ENCODE measurements around the gene NLRC3. TPM values are rescaled to one million over a fixed set of nuclear protein-coding genes. Genes with fewer than 3 reads are reported as not detected.

NLRC3 gene
- total RNA-seq, 2 donors from 2014 or later, result 2.5 to 3.7 TPM

- Histone ChIP-seq H3K4me3 (no peak overlapping the region), H3K36me3 (peaks cover 3% of the 10 kb centered on the region), H3K9me3 (no peaks in the 10 kb centered on the region), H3K27me3 (replicated peaks; ENCODE audit: insufficient read depth) (no peaks in the 10 kb centered on the region), H3K4me1 (ENCODE audit: control insufficient read depth in 1 of 2, low read depth in 2 of 2) (no peaks in the 10 kb centered on the region), H3K27ac (no peak overlapping the region)
- DNase-seq (ENCODE audit: low spot score) (no peak), ATAC-seq (ENCODE audit: insufficient number of reproducible peaks, low FRiP score, low read depth) (no peak)
- TF ChIP-seq, protein P1, sequence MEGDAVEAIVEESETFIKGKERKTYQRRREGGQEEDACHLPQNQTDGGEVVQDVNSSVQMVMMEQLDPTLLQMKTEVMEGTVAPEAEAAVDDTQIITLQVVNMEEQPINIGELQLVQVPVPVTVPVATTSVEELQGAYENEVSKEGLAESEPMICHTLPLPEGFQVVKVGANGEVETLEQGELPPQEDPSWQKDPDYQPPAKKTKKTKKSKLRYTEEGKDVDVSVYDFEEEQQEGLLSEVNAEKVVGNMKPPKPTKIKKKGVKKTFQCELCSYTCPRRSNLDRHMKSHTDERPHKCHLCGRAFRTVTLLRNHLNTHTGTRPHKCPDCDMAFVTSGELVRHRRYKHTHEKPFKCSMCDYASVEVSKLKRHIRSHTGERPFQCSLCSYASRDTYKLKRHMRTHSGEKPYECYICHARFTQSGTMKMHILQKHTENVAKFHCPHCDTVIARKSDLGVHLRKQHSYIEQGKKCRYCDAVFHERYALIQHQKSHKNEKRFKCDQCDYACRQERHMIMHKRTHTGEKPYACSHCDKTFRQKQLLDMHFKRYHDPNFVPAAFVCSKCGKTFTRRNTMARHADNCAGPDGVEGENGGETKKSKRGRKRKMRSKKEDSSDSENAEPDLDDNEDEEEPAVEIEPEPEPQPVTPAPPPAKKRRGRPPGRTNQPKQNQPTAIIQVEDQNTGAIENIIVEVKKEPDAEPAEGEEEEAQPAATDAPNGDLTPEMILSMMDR (IDR thresholded peaks at IDR 0.05), result no peak
Observed at GRCh38 chr16:3579776-3580175, 2.6 kb upstream of the NLRC3 start.

DNA sequence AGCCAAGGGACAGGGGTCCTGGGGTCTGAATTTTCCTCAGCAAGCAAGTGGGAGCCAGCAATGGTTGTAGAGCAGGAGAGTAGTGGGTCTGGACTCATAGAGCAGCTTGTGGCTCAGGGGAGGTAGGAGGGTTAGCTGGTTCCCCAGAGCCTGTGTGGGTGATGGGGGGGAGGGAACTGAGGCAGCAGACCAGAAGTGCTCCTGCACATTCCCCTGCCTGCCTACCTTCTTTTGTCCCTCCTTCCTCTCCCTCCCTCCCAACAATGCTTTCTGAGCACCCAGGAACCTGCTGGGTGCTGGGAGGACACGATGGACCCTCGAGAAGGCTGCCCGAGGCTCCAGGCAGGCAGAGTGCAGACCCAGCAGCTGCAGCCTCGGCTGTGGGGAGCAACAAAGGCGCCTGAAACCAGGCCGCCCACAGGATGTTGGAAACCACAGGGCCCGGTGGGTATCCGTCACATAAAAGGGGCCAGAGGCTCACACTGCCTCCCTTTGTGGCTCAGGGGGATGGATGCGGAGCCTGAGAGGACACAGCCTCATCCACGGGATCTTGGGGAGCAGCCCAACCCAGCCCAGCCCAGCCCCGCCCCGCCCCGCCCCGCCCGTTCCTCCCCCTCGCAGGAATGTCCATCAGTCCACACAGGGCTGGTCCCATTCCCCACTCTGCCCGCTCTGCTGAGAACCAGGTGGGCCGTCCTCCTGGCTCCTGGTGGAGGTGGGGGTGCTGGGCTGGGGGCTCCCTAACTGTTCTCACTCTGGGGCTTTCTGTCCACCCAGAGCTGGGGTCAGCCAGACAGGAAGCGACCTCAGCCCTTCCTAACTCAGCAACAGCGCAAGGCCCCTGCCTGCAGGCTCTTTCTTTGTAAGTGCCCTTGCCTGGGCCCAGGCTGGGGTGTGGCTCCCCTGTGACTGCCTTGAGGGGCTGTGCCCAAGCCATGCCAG is 1.7 kb upstream of the NLRC3 start:
- no peak for DNase-seq (ENCODE audit: low spot score)
- H3K9me3 ChIP-seq, result no peaks in the 10 kb centered on the region
- no peaks in the 10 kb centered on the region for H3K27me3 ChIP-seq (replicated peaks; ENCODE audit: insufficient read depth)
- no peak overlapping the region for H3K27ac ChIP-seq
- H3K4me1 ChIP-seq (ENCODE audit: control insufficient read depth in 1 of 2, low read depth in 2 of 2), result no peaks in the 10 kb centered on the region
- ATAC-seq (ENCODE audit: insufficient number of reproducible peaks, low FRiP score, low read depth), result no peak
- no peaks in the 10 kb centered on the region for H3K36me3 ChIP-seq
- TF ChIP-seq, protein P1 (IDR thresholded peaks at IDR 0.05), result no peak
- no peak overlapping the region for H3K4me3 ChIP-seq

DNA sequence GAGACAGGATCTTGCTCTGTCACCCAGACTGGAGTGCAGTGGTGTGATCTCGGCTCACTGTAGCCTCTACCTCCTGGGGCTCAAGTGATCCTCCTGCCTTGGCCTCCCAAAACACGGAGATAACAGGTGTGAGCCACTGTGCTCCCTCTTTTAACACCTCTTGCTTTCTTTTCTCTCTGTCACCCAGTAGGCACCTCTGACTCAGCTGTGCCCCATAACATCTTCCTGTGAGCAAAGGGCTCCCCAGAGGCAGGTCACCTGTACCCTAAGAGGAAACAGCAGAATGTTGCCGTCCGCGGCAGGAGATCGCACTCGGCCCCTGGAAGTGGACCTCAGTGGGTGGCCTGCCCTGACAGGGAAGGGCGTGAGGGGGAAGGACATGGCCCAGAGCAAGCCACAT is 918 bp upstream of the NLRC3 start:
- Histone ChIP-seq H3K4me1 (ENCODE audit: control insufficient read depth in 1 of 2, low read depth in 2 of 2) (no peaks in the 10 kb centered on the region), H3K36me3 (no peaks in the 10 kb centered on the region), H3K4me3 (no peak overlapping the region), H3K27me3 (replicated peaks; ENCODE audit: insufficient read depth) (no peaks in the 10 kb centered on the region), H3K9me3 (no peaks in the 10 kb centered on the region), H3K27ac (no peak overlapping the region)
- no peak for ATAC-seq (ENCODE audit: insufficient number of reproducible peaks, low FRiP score, low read depth)
- TF ChIP-seq, protein P1 (IDR thresholded peaks at IDR 0.05), result no peak
- no peak for DNase-seq (ENCODE audit: low spot score)

DNA sequence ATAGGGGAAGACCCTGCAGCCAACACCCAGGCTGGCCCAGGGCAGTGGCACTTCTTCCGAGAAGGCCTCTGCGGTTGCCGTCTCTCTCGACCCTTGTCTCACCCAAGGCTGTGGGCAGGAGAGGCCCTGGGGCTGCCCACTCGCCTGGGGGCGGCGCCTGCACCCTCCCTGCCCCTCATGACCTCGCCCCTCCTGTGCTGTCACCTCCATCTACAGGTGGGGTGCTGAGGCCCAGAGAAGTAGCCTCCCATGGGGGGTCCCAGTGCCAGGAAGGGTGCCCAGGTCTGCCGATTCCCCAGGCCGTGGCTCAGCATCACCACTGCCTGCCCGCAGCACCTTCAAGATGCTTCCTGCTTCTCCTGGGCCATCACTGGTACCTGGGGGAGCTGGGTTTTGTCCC is 992 bp downstream of the NLRC3 start:
- H3K4me3 ChIP-seq, result peak overlapping the region; percentile 18
- DNase-seq (ENCODE audit: low spot score) (no peak), ATAC-seq (ENCODE audit: insufficient number of reproducible peaks, low FRiP score, low read depth) (no peak)
- H3K27me3 ChIP-seq (replicated peaks; ENCODE audit: insufficient read depth), result no peaks in the 10 kb centered on the region
- no peaks in the 10 kb centered on the region for H3K4me1 ChIP-seq (ENCODE audit: control insufficient read depth in 1 of 2, low read depth in 2 of 2)
- no peaks in the 10 kb centered on the region for H3K9me3 ChIP-seq
- H3K27ac ChIP-seq, result no peak overlapping the region
- H3K36me3 ChIP-seq, result no peaks in the 10 kb centered on the region
- TF ChIP-seq, protein P1 (IDR thresholded peaks at IDR 0.05), result no peak

GRCh38 chr16:3575491-3575890 is 1.7 kb downstream of the NLRC3 start:
- Histone ChIP-seq H3K9me3 (peaks cover 4% of the 10 kb centered on the region), H3K27me3 (replicated peaks; ENCODE audit: insufficient read depth) (no peaks in the 10 kb centered on the region), H3K36me3 (no peaks in the 10 kb centered on the region), H3K4me3 (no peak overlapping the region), H3K4me1 (ENCODE audit: control insufficient read depth in 1 of 2, low read depth in 2 of 2) (no peaks in the 10 kb centered on the region), H3K27ac (no peak overlapping the region)
- ATAC-seq (ENCODE audit: insufficient number of reproducible peaks, low FRiP score, low read depth) (no peak), DNase-seq (ENCODE audit: low spot score) (no peak)
- TF ChIP-seq, protein P1 (IDR thresholded peaks at IDR 0.05), result no peak
